A673 (cell line): ENCODE measurements around the gene WDR75. TPM values are rescaled to one million over a fixed set of nuclear protein-coding genes. Genes with fewer than 3 reads are reported as not detected.
A peak's percentile ranks its signal among the peaks of the same experiment; 100 is the strongest.

Experiments used
- BruUV-seq: library from RNA; stranded (reverse); fragments of 400-500 nt; replicated peaks from 2 replicates; lab custom pipeline; 2021; lab: Mats Ljungman, UMichigan
- CTCF ChIA-PET: fragments of 300-600 bp; sonication (Branson Sonifier 250); formaldehyde crosslinking; loops from one replicate; lab custom pipeline; 2022; ENCODE audit warnings: antibody characterized with exemption; lab: Charles Lee
- POLR2A ChIA-PET: fragments of 300-600 bp; sonication (Branson Sonifier 250); formaldehyde crosslinking; loops from one replicate; lab custom pipeline; 2022; ENCODE audit warnings: antibody characterized with exemption; ENCODE audit not compliant: low non-redundant PET; lab: Charles Lee
- DNase-seq: peaks from one replicate; pipeline ENCODE4 v3.0.0-alpha.2; 2015; ENCODE audit warnings: low spot score
- H3K27ac ChIP-seq: fragments of 200-600 bp; sonication (generic); 2 replicates; pipeline ENCODE4 v1.5.1; 2016; ENCODE audit warnings: mixed run types, low read depth, mild to moderate bottlenecking, mixed read lengths, antibody characterized with exemption, low read length; ENCODE audit not compliant: poor library complexity, severe bottlenecking
- H3K27me3 ChIP-seq: fragments of 200-600 bp; sonication (generic); replicated peaks from 2 replicates; pipeline ENCODE4 v1.6.1; 2017; ENCODE audit warnings: mixed run types, low read depth, mild to moderate bottlenecking, mixed read lengths, antibody characterized with exemption, low read length; ENCODE audit not compliant: insufficient read depth, poor library complexity
- H3K36me3 ChIP-seq: fragments of 200-600 bp; sonication (generic); 2 replicates; pipeline ENCODE4 v1.6.1; 2016; ENCODE audit warnings: mixed run types, mild to moderate bottlenecking, mixed read lengths, antibody characterized with exemption, low read length; ENCODE audit not compliant: insufficient read depth, poor library complexity, severe bottlenecking
- H3K4me1 ChIP-seq: fragments of 200-600 bp; sonication (generic); 2 replicates; pipeline ENCODE4 v1.6.1; 2017; ENCODE audit warnings: mixed run types, mild to moderate bottlenecking, mixed read lengths, antibody characterized with exemption, low read length; ENCODE audit not compliant: insufficient read depth, poor library complexity, severe bottlenecking
- H3K4me3 ChIP-seq: fragments of 200-600 bp; sonication (generic); 2 replicates; pipeline ENCODE4 v1.5.1; 2016; ENCODE audit warnings: low read depth, mixed run types, mild to moderate bottlenecking, mixed read lengths, low read length; ENCODE audit not compliant: poor library complexity, severe bottlenecking
- H3K9me3 ChIP-seq: fragments of 200-600 bp; sonication (generic); 2 replicates; pipeline ENCODE4 v1.6.1; 2016; ENCODE audit warnings: mixed run types, low read depth, mild to moderate bottlenecking, mixed read lengths, antibody characterized with exemption, low read length; ENCODE audit not compliant: poor library complexity, severe bottlenecking
- CTCF ChIP-seq: fragments of 300-800, 200-600 bp; sonication (generic); conservative IDR thresholded peaks from 2 replicates; pipeline ENCODE4 v1.5.1; 2017; ENCODE audit warnings: low read depth, mild to moderate bottlenecking, antibody characterized with exemption, low read length, moderate library complexity, mixed read lengths
- EZH2 ChIP-seq: fragments of 200-600 bp; sonication (generic); IDR thresholded peaks from 2 replicates; pipeline ENCODE4 v1.6.1; 2017; ENCODE audit warnings: borderline replicate concordance, low read depth, mild to moderate bottlenecking, mixed read lengths, antibody characterized with exemption, low read length; ENCODE audit not compliant: poor library complexity, severe bottlenecking
- intact Hi-C: fragments of 100-400 bp; cut with micrococcal nuclease; formaldehyde crosslinking; loops from one replicate; pipeline ENCODE4 v1.10.0; 2022; ENCODE audit not compliant: unreplicated experiment
- total RNA-seq: library from RNA; stranded (reverse); gene quantifications from 2 replicates; pipeline ENCODE4 v1.2.3, GENCODE V29; 2021

WDR75 gene
- total RNA-seq, 1 experiment from 2014 or later = 69.6 TPM

GRCh38 chr2:189441709-189442074 is 418 bp downstream of the WDR75 start:
- intact Hi-C loops = no loop called here
- CTCF ChIA-PET = no interaction called here
- no peak for TF ChIP-seq CTCF
- TF ChIP-seq EZH2 = no peak
- Histone ChIP-seq H3K9me3 (no peaks in the 10 kb centered on the region), H3K36me3 (peaks cover 4% of the 10 kb centered on the region), H3K27ac (peak overlapping the region; percentile 88), H3K4me3 (peak overlapping the region; percentile 73), H3K27me3 (no peaks in the 10 kb centered on the region), H3K4me1 (peaks cover 21% of the 10 kb centered on the region)
- POLR2A ChIA-PET = no interaction called here
- DNase-seq = no peak
- BruUV-seq = TSS peak; percentile 83

- TF ChIP-seq EZH2 (no peak), CTCF (no peak)
- H3K27me3 ChIP-seq = no peaks in the 10 kb centered on the region
- H3K27ac ChIP-seq = peak overlapping the region; percentile 88
- no peak for DNase-seq
- POLR2A ChIA-PET = no interaction called here
- no peaks in the 10 kb centered on the region for H3K9me3 ChIP-seq
- no TSS peak for BruUV-seq
- peaks cover 8% of the 10 kb centered on the region for H3K36me3 ChIP-seq
- peaks cover 21% of the 10 kb centered on the region for H3K4me1 ChIP-seq
- intact Hi-C loops = no loop called here
- H3K4me3 ChIP-seq = peak overlapping the region; percentile 73
- CTCF ChIA-PET = no interaction called here
These were observed 1.2 kb downstream of the WDR75 start for GRCh38 chr2:189442468-189442867.

GRCh38 chr2:189444322-189444721 is 3.0 kb downstream of the WDR75 start:
- BruUV-seq = no TSS peak
- peaks cover 25% of the 10 kb centered on the region for H3K36me3 ChIP-seq
- no peak overlapping the region for H3K27ac ChIP-seq
- ChIA-PET POLR2A (no interaction called here), CTCF (no interaction called here)
- peaks cover 21% of the 10 kb centered on the region for H3K4me1 ChIP-seq
- no peaks in the 10 kb centered on the region for H3K27me3 ChIP-seq
- intact Hi-C loops = no loop called here
- no peak overlapping the region for H3K4me3 ChIP-seq
- TF ChIP-seq EZH2 (no peak), CTCF (no peak)
- DNase-seq = no peak
- no peaks in the 10 kb centered on the region for H3K9me3 ChIP-seq
